H9 (cell line): ENCODE data around the gene TM9SF1. TPM values are rescaled to one million over a fixed set of nuclear protein-coding genes. Genes with fewer than 3 reads are reported as not detected.

ENCODE experiments used
- DNase-seq: peaks from one replicate; pipeline ENCODE4 v3.0.0-alpha.2; 2017
- H2AFZ ChIP-seq: one replicate; pipeline ENCODE4 v1.6.1; 2013; ENCODE audit warnings: mild to moderate bottlenecking, low read length, control low read depth, moderate library complexity
- H2AK5ac ChIP-seq: 2 replicates; pipeline ENCODE4 v1.6.1; 2013; ENCODE audit warnings: low read length, control low read depth, mixed read lengths; ENCODE audit not compliant: insufficient read length
- H2BK120ac ChIP-seq: one replicate; pipeline ENCODE4 v1.6.1; 2013; ENCODE audit warnings: low read depth, mild to moderate bottlenecking, low read length, control low read depth, inconsistent platforms; ENCODE audit not compliant: poor library complexity, severe bottlenecking
- H2BK12ac ChIP-seq: 2 replicates; pipeline ENCODE4 v1.6.1; 2013; ENCODE audit warnings: low read length, control low read depth, mixed read lengths, low read depth; ENCODE audit not compliant: insufficient read length
- H2BK15ac ChIP-seq: 2 replicates; pipeline ENCODE4 v1.6.1; 2013; ENCODE audit warnings: low read depth, low read length, control low read depth
- H2BK20ac ChIP-seq: one replicate; pipeline ENCODE4 v1.6.1; 2013; ENCODE audit warnings: low read depth, mild to moderate bottlenecking, low read length, control low read depth, inconsistent platforms; ENCODE audit not compliant: poor library complexity, severe bottlenecking
- H2BK5ac ChIP-seq: 2 replicates; pipeline ENCODE4 v1.6.1; 2013; ENCODE audit warnings: low read length, control low read depth, mixed read lengths; ENCODE audit not compliant: insufficient read length
- H3K14ac ChIP-seq: 2 replicates; pipeline ENCODE4 v1.6.1; 2013; ENCODE audit warnings: low read length, control low read depth; ENCODE audit not compliant: insufficient read depth
- H3K18ac ChIP-seq: 2 replicates; pipeline ENCODE4 v1.6.1; 2013; ENCODE audit warnings: low read depth, mild to moderate bottlenecking, mixed read lengths, low read length, control low read depth; ENCODE audit not compliant: insufficient read length
- H3K23ac ChIP-seq: 2 replicates; pipeline ENCODE4 v1.6.1; 2013; ENCODE audit warnings: low read length, control low read depth, mixed read lengths, low read depth; ENCODE audit not compliant: insufficient read length
- H3K23me2 ChIP-seq: 2 replicates; pipeline ENCODE4 v1.6.1; 2013; ENCODE audit warnings: low read depth, mild to moderate bottlenecking, mixed read lengths, low read length, control low read depth; ENCODE audit not compliant: insufficient read length, poor library complexity, severe bottlenecking
- H3K27ac ChIP-seq: 2 replicates; pipeline ENCODE4 v1.5.1; 2013; ENCODE audit warnings: low read length, control low read depth, mixed read lengths, low read depth; ENCODE audit not compliant: insufficient read length
- H3K27me3 ChIP-seq: 2 replicates; pipeline ENCODE4 v1.6.1; 2013; ENCODE audit warnings: low read length, control low read depth, inconsistent platforms; ENCODE audit not compliant: insufficient read depth
- H3K4ac ChIP-seq: 2 replicates; pipeline ENCODE4 v1.6.1; 2013; ENCODE audit warnings: low read depth, mild to moderate bottlenecking, control low read depth, inconsistent platforms, low read length, moderate library complexity
- H3K4me1 ChIP-seq: 2 replicates; pipeline ENCODE4 v1.6.1; 2013; ENCODE audit warnings: low read length, control low read depth, inconsistent platforms; ENCODE audit not compliant: insufficient read depth
- H3K4me2 ChIP-seq: 2 replicates; pipeline ENCODE4 v1.6.1; 2013; ENCODE audit warnings: low read length, control low read depth, mixed read lengths; ENCODE audit not compliant: insufficient read length, insufficient read depth
- H3K56ac ChIP-seq: 2 replicates; pipeline ENCODE4 v1.6.1; 2013; ENCODE audit warnings: low read depth, mild to moderate bottlenecking, mixed read lengths, low read length, control low read depth; ENCODE audit not compliant: insufficient read length
- H3K79me1 ChIP-seq: 2 replicates; pipeline ENCODE4 v1.6.1; 2013; ENCODE audit warnings: low read depth, mild to moderate bottlenecking, moderate library complexity, low read length, control low read depth, inconsistent platforms; ENCODE audit not compliant: insufficient read depth, poor library complexity, severe bottlenecking
- H3K79me2 ChIP-seq: 2 replicates; pipeline ENCODE4 v1.6.1; 2013; ENCODE audit warnings: low read length, control low read depth, inconsistent platforms; ENCODE audit not compliant: insufficient read depth
- H3K9ac ChIP-seq: 2 replicates; pipeline ENCODE4 v1.6.1; 2013; ENCODE audit warnings: low read length, control low read depth, mixed read lengths; ENCODE audit not compliant: insufficient read length; ENCODE audit errors: extremely low read depth
- H3K9me3 ChIP-seq: one replicate; pipeline ENCODE4 v1.6.1; 2013; ENCODE audit warnings: low read depth, low read length, inconsistent platforms; ENCODE audit not compliant: control insufficient read depth
- H3T11ph ChIP-seq: one replicate; pipeline ENCODE4 v1.6.1; 2013; ENCODE audit warnings: mild to moderate bottlenecking, low read length, control low read depth, inconsistent platforms
- H4K20me1 ChIP-seq: one replicate; pipeline ENCODE4 v1.6.1; 2013; ENCODE audit not compliant: control insufficient read depth, insufficient read length, insufficient read depth
- H4K5ac ChIP-seq: 2 replicates; pipeline ENCODE4 v1.6.1; 2013; ENCODE audit warnings: low read depth, mild to moderate bottlenecking, mixed read lengths, low read length, control low read depth; ENCODE audit not compliant: insufficient read length
- H4K8ac ChIP-seq: replicated peaks from 2 replicates; pipeline ENCODE4 v1.6.1; 2013; ENCODE audit warnings: low read length, control low read depth, mixed read lengths, low read depth; ENCODE audit not compliant: insufficient read length
- H4K91ac ChIP-seq: 2 replicates; pipeline ENCODE4 v1.6.1; 2013; ENCODE audit warnings: low read depth, mild to moderate bottlenecking, moderate library complexity, mixed read lengths, low read length, control low read depth; ENCODE audit not compliant: insufficient read length
- H3K27ac Mint-ChIP-seq, 3 experiments: 2 replicates in 2 of 3; 3 replicates in 1 of 3; pipeline ENCODE4 v1.8.0; 2020 to 2021; ENCODE audit warnings: mixed read lengths in 3 of 3, mild to moderate bottlenecking in 1 of 3, moderate library complexity in 1 of 3
- H3K27me3 Mint-ChIP-seq: 2 replicates; pipeline ENCODE4 v1.8.0; 2021; ENCODE audit warnings: low read depth, mild to moderate bottlenecking, moderate library complexity, mixed read lengths
- H3K36me3 Mint-ChIP-seq, 3 experiments: 2 replicates in 2 of 3; 3 replicates in 1 of 3; pipeline ENCODE4 v1.8.0; 2020 to 2021; ENCODE audit warnings: low read depth in 3 of 3, mixed read lengths in 3 of 3; ENCODE audit not compliant: insufficient read depth in 1 of 3
- H3K4me1 Mint-ChIP-seq, 2 experiments: 2 replicates each; pipeline ENCODE4 v1.8.0; 2020; ENCODE audit warnings: mixed read lengths in 2 of 2
- H3K4me3 Mint-ChIP-seq, 2 experiments: 2 replicates in 1 of 2; 3 replicates in 1 of 2; pipeline ENCODE4 v1.8.0; 2020 to 2021; ENCODE audit warnings: mild to moderate bottlenecking in 2 of 2, mixed read lengths in 2 of 2, moderate library complexity in 1 of 2
- H3K9me3 Mint-ChIP-seq, 2 experiments: 2 replicates in 1 of 2; 3 replicates in 1 of 2; pipeline ENCODE4 v1.8.0; 2020; ENCODE audit warnings: mild to moderate bottlenecking in 2 of 2, mixed read lengths in 2 of 2, moderate library complexity in 1 of 2
- CTCF ChIP-seq: fragments of 200-600 bp; sonication (generic); conservative IDR thresholded peaks from 3 replicates; pipeline ENCODE4 v1.8.0; 2021; ENCODE audit warnings: antibody characterized with exemption, mild to moderate bottlenecking
- WGBS: extraction: QIAGEN DNeasy Blood & Tissue Kit; methylation state at CpG from one replicate; pipeline ENCODE4 v1.1.7; 2013; ENCODE audit warnings: missing lambda C conversion rate, low lambda C conversion rate, mixed read lengths; ENCODE audit not compliant: insufficient read length; ENCODE audit errors: extremely low coverage; 5-methylcytosine and 5-hydroxymethylcytosine counted together
- total RNA-seq: library from RNA; stranded (reverse); gene quantifications from 2 replicates; pipeline ENCODE4 v1.2.1, GENCODE V29; 2021

The TM9SF1 gene
- total RNA-seq, 1 experiment from 2014 or later, result 31.6 TPM

- Histone ChIP-seq H3K23me2 (no peaks in the 10 kb centered on the region), H3K27ac (no peak overlapping the region), H3K9me3 (no peaks in the 10 kb centered on the region), H3K4me1 (no peaks in the 10 kb centered on the region; the same call in 1 of the 2 replicates), H3K79me1 (peaks cover 4% of the 10 kb centered on the region), H2BK15ac (no peak overlapping the region), H2BK5ac (no peak overlapping the region), H4K5ac (no peak overlapping the region), H4K20me1 (no peaks in the 10 kb centered on the region), H3K23ac (no peak overlapping the region), H2AK5ac (no peak overlapping the region), H4K91ac (no peak overlapping the region), H3K56ac (no peak overlapping the region), H3K79me2 (no peaks in the 10 kb centered on the region), H4K8ac (no peak overlapping the region), H3K4me2 (no peak overlapping the region), H2BK20ac (no peak overlapping the region), H3T11ph (no peak overlapping the region), H3K18ac (no peak overlapping the region), H2AFZ (no peak overlapping the region), H3K27me3 (no peaks in the 10 kb centered on the region), H3K9ac (no peak overlapping the region), H3K4ac (no peak overlapping the region), H2BK120ac (no peak overlapping the region), H2BK12ac (no peak overlapping the region), H3K14ac (no peak overlapping the region)
- H3K9me3 Mint-ChIP-seq, result no peaks in the 10 kb centered on the region
- H3K4me3 Mint-ChIP-seq, result no peak overlapping the region
- no peak for TF ChIP-seq CTCF
- no peak for DNase-seq
- peaks cover 39 to 89% (median 70%) of the 10 kb centered on the region in 3 experiments for H3K36me3 Mint-ChIP-seq
- WGBS, result no CpG with 5 or more reads among the region's 19 CpGs
- H3K4me1 Mint-ChIP-seq, result peaks cover 10 to 13% of the 10 kb centered on the region in 2 experiments
- no peaks in the 10 kb centered on the region; the same call in 1 of the 2 replicates for H3K27me3 Mint-ChIP-seq
- no peak overlapping the region for H3K27ac Mint-ChIP-seq
These were observed 10.9 kb downstream of the TM9SF1 start for GRCh38 chr14:24184104-24184970.
